Prostate gland (tissue), 2 donors: ENCODE data around the gene LBR.

ENCODE experiments used
- CTCF ChIP-seq, 4 experiments: fragments of 200-600 bp in 2 of 4; fragments of 450-650 bp in 2 of 4; sonication (generic) in 2 of 4; IDR thresholded peaks; 1 replicate in 3 of 4; 2 replicates in 1 of 4; pipeline ENCODE4 v1.5.1; 2016 to 2019; ENCODE audit warnings: antibody characterized with exemption in 4 of 4, mild to moderate bottlenecking in 2 of 4, moderate library complexity in 2 of 4
- POLR2A ChIP-seq: fragments of 450-650 bp; IDR thresholded peaks from one replicate; pipeline ENCODE4 v1.6.1; 2016; ENCODE audit warnings: antibody characterized with exemption, mild to moderate bottlenecking
- POLR2AphosphoS5 ChIP-seq: sonication (generic); formaldehyde crosslinking; IDR thresholded peaks from one replicate; pipeline ENCODE4 v1.6.1; 2017; ENCODE audit warnings: antibody characterized with exemption

GRCh38 chr1:225449261-225449660 is 21.4 kb upstream of the LBR start:
- no peak for TF ChIP-seq POLR2A
- TF ChIP-seq CTCF (IDR thresholded peaks at IDR 0.05), result no peak
- peak; percentile 10 for TF ChIP-seq POLR2AphosphoS5
